GM19463 (cell line): ENCODE data around the gene STK11.
A peak's percentile ranks its signal among the peaks of the same experiment; 100 is the strongest.

ENCODE experiments used
- ATAC-seq: cut with Tn5 transposase; IDR thresholded peaks from one replicate; pipeline ENCODE4 v1.9.1; 2021; ENCODE audit warnings: mild to moderate bottlenecking, moderate library complexity; ENCODE audit not compliant: unreplicated experiment

STK11 gene

GRCh38 chr19:1249990-1250436 lies 44.4 kb downstream of the STK11 start:
- no peak for ATAC-seq

- no peak for ATAC-seq
Measured at GRCh38 chr19:1250437-1251260, 45.1 kb downstream of the STK11 start.

- ATAC-seq = no peak
Measured at GRCh38 chr19:1251330-1252220, 46.0 kb downstream of the STK11 start.

- no peak for ATAC-seq
Measured at GRCh38 chr19:1252221-1252820, 46.7 kb downstream of the STK11 start.

- no peak for ATAC-seq
Measured at GRCh38 chr19:1252821-1253513, 47.4 kb downstream of the STK11 start.

- no peak for ATAC-seq
Measured at GRCh38 chr19:1253514-1254080, 48.0 kb downstream of the STK11 start.

GRCh38 chr19:1254081-1254527 lies 48.5 kb downstream of the STK11 start:
- no peak for ATAC-seq

- no peak for ATAC-seq
Measured at GRCh38 chr19:1254530-1255185, 49.1 kb downstream of the STK11 start.

GRCh38 chr19:1255186-1256161 lies 49.9 kb downstream of the STK11 start:
- ATAC-seq = no peak

- ATAC-seq = no peak
Measured at GRCh38 chr19:1256646-1257474, 51.3 kb downstream of the STK11 start.

- no peak for ATAC-seq
Measured at GRCh38 chr19:1257475-1258162, 52.0 kb downstream of the STK11 start.

- no peak for ATAC-seq
Measured at GRCh38 chr19:1258163-1258492, 52.5 kb downstream of the STK11 start.

GRCh38 chr19:1258707-1259205 lies 53.2 kb downstream of the STK11 start:
- ATAC-seq = no peak

GRCh38 chr19:1259206-1259875 lies 53.8 kb downstream of the STK11 start:
- peak; percentile 24 for ATAC-seq

GRCh38 chr19:1259876-1260748 lies 54.5 kb downstream of the STK11 start:
- no peak for ATAC-seq
